RWPE2 (cell line): Measurements from ENCODE around the gene PTK6.
A peak's percentile ranks its signal among the peaks of the same experiment; 100 is the strongest.
"Not testable (repeated sequence)": the region's sequence is repeated elsewhere in the genome, so short reads cannot be mapped to it uniquely, and the experiment has no call there.

Experiments
- ATAC-seq: fragments of 200-7000 bp; cut with Tn5 transposase; 3 replicates; pipeline ENCODE4 v1.9.1; 2021; ENCODE audit warnings: low read depth
- DNase-seq: peaks from one replicate; pipeline ENCODE4 v3.0.0-alpha.2; 2020; ENCODE audit warnings: low spot score
- H3K27ac ChIP-seq: fragments of 450-650 bp; 2 replicates; pipeline ENCODE4 v1.5.1; 2017; ENCODE audit warnings: mild to moderate bottlenecking; ENCODE audit not compliant: poor library complexity, severe bottlenecking
- H3K27me3 ChIP-seq: fragments of 250-450 bp; sonication (Bioruptor Pico); 2 replicates; pipeline ENCODE4 v1.5.1; 2021; ENCODE audit warnings: mild to moderate bottlenecking, moderate library complexity; ENCODE audit not compliant: insufficient read depth, poor library complexity, severe bottlenecking
- H3K36me3 ChIP-seq: fragments of 250-450 bp; sonication (Bioruptor Pico); 2 replicates; pipeline ENCODE4 v1.5.1; 2020; ENCODE audit warnings: low read depth, mild to moderate bottlenecking, moderate library complexity
- H3K4me1 ChIP-seq: fragments of 250-450 bp; sonication (Bioruptor Pico); 2 replicates; pipeline ENCODE4 v1.5.1; 2021; ENCODE audit warnings: mild to moderate bottlenecking, moderate library complexity; ENCODE audit not compliant: insufficient read depth, poor library complexity, severe bottlenecking
- H3K4me3 ChIP-seq: fragments of 250-450 bp; sonication (Bioruptor Pico); 2 replicates; pipeline ENCODE4 v1.5.1; 2021; ENCODE audit warnings: mild to moderate bottlenecking, moderate library complexity; ENCODE audit not compliant: severe bottlenecking
- H3K9me3 ChIP-seq: fragments of 250-450 bp; sonication (Bioruptor Pico); 2 replicates; pipeline ENCODE4 v1.5.1; 2021; ENCODE audit warnings: mild to moderate bottlenecking, moderate library complexity; ENCODE audit not compliant: severe bottlenecking
- TF ChIP-seq, protein P1 (sequence below): fragments of 450-650 bp; IDR thresholded peaks from one replicate; pipeline ENCODE4 v1.5.1; 2017; ENCODE audit warnings: mild to moderate bottlenecking, moderate library complexity; ENCODE audit not compliant: poor library complexity, severe bottlenecking

The PTK6 gene

DNA sequence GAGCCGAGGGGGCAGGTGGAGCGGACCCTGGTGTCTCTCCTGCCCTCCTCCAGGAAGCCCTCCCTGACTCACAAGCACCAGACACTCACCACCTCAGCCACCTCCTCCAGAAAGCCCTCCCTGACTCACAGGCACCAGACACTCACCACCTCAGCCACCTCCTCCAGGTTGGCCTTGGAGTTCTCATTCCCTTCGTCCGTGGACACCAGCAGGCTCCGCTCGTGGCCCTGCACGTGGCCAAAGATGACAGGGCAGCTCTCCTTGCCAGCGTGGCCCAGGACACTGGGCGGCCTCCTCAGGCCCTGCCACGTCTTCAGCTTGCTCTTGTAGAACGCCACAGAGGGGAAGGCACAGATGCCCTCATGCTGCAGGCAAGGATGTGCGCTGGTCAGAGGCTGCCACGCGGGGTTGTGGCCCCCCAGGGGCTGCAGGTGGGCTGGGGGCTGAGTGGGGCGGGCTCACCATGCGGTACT, 23.2 kb upstream of the PTK6 start:
- DNase-seq, result no peak
- peaks cover 38% of the 10 kb centered on the region for H3K36me3 ChIP-seq
- TF ChIP-seq, protein P1, sequence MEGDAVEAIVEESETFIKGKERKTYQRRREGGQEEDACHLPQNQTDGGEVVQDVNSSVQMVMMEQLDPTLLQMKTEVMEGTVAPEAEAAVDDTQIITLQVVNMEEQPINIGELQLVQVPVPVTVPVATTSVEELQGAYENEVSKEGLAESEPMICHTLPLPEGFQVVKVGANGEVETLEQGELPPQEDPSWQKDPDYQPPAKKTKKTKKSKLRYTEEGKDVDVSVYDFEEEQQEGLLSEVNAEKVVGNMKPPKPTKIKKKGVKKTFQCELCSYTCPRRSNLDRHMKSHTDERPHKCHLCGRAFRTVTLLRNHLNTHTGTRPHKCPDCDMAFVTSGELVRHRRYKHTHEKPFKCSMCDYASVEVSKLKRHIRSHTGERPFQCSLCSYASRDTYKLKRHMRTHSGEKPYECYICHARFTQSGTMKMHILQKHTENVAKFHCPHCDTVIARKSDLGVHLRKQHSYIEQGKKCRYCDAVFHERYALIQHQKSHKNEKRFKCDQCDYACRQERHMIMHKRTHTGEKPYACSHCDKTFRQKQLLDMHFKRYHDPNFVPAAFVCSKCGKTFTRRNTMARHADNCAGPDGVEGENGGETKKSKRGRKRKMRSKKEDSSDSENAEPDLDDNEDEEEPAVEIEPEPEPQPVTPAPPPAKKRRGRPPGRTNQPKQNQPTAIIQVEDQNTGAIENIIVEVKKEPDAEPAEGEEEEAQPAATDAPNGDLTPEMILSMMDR, result no peak
- no peaks in the 10 kb centered on the region for H3K4me1 ChIP-seq
- H3K9me3 ChIP-seq, result no peaks in the 10 kb centered on the region
- no peak overlapping the region for H3K4me3 ChIP-seq
- no peak for ATAC-seq
- no peak overlapping the region for H3K27ac ChIP-seq
- H3K27me3 ChIP-seq, result no peaks in the 10 kb centered on the region

DNA sequence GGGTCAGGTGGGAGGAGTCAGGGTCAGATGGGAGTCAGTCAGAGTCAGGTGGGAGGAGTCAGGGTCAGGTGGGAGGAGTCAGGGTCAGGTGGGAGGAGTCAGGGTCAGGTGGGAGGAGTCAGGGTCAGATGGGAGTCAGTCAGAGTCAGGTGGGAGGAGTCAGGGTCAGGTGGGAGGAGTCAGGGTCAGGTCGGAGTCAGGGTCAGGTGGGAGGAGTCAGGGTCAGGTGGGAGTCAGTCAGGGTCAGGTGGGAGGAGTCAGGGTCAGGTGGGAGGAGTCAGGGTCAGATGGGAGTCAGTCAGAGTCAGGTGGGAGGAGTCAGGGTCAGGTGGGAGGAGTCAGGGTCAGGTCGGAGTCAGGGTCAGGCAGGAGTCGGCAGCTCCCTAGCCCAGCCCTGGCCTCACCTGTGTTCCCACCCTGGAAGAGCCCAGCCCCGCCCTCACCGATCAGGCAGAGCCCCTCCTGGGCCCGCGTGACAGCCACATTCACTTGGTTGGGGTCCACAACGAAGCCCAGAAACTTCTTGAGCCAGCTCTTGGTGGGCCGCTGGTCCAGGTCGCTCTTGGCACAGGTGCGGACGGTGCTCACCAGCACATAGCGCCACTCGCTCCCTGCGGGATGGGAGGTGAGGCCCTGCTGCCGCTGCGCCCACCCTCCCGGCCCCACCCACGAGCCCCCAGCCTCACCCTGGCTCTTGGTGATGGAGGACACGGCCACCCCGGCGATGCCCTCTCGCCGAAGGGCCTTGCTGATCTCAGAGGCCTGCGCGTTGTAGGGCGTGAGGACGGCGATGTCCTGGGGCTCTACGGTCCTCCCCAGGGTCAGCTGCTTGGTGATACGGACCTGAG, 22.5 kb upstream of the PTK6 start:
- H3K36me3 ChIP-seq, result peaks cover 38% of the 10 kb centered on the region
- H3K9me3 ChIP-seq, H3K27me3 ChIP-seq, H3K27ac ChIP-seq, ATAC-seq, H3K4me3 ChIP-seq, H3K4me1 ChIP-seq: not testable (repeated sequence)
- DNase-seq, result peak; percentile 86

DNA sequence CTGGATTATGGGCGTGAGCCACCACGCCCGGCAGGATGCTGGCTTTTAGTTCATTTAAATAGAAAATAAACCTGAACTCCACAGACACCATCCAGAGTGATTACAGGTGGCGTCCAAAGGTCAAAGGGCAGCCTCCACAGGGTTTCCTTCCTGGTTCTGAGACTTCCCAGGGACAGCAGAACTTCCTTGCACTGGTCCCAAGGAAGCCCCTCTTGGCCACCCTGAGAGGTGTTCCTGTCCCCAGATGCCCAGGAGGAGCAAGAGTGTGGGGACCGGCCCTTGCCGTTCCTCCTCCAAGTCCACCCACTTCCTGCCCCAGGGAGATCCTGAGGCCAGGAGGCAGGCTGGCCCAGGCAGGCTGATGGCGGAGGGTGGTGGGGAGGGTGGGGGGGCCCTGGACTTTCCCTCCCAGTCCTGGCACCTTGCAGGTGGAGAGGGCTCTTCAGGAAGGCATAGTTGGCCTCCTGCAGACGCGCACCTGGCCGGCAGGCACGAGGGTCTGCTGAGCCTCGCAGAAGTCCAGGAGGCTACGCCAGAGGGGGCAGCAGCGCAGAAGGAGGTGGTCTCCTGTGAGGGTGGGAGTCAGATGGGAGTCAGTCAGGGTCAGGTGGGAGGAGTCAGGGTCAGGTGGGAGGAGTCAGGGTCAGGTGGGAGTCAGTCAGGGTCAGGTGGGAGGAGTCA, 21.8 kb upstream of the PTK6 start:
- no peaks in the 10 kb centered on the region for H3K9me3 ChIP-seq
- peaks cover 37% of the 10 kb centered on the region for H3K36me3 ChIP-seq
- no peaks in the 10 kb centered on the region for H3K27me3 ChIP-seq
- TF ChIP-seq, protein P1, result no peak
- no peaks in the 10 kb centered on the region for H3K4me1 ChIP-seq
- ATAC-seq (no peak), DNase-seq (no peak)
- H3K4me3 ChIP-seq, result no peak overlapping the region
- no peak overlapping the region for H3K27ac ChIP-seq

DNA sequence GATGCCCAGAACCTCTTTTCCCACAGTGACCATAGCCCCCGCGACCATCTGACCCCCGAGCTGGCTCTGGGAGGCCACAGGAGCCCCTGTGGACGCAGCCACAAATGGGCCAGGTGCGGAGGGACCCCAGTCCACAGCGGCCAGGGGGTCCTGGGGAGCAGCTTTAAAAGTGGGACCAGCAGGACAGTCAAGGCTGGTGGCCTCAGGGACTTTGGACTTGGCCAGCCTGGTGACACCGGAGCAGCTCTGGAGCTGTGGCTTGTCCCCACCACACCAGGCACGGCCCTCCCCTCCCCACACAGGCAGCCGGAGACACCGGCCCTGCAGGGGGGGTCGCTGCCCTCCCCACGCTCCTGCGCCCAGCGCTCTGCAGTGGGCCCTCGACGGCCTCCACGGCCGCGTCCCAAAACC, 20.3 kb upstream of the PTK6 start:
- no peaks in the 10 kb centered on the region for H3K9me3 ChIP-seq
- TF ChIP-seq, protein P1, result no peak
- no peaks in the 10 kb centered on the region for H3K27me3 ChIP-seq
- ATAC-seq (no peak), DNase-seq (peak; percentile 83)
- no peak overlapping the region for H3K4me3 ChIP-seq
- H3K36me3 ChIP-seq, result peaks cover 31% of the 10 kb centered on the region
- H3K4me1 ChIP-seq, result peaks cover 7% of the 10 kb centered on the region
- H3K27ac ChIP-seq, result no peak overlapping the region

DNA sequence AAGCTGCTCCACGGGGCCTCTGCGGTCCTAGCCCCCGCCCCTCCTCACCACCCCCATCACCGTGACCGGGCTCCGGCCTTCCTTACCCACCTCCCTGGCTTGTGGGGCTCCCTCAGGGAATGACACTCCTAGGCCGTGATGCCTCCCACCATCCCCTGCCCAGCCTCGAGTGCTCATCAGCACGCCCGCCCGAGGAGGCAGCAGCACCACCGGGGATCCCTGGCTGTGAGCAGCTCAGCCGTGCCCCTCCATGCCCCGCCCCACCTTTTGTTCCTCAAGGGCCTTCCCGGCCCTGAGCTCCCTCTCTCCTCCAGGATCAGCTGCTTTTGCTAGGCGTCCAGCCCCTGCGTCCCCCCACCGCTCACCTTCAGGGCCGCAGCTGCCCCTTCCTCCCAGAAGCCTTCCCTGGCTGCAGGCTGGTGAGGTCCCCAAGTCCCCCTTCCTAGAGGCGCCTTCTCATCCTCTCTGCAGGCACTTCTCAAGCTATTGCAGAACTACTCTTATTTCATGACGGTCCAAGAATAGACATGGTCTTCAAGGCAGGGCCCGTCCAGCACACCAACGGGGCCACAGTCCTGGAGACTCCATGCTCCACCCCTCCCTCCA, 19.8 kb upstream of the PTK6 start:
- no peaks in the 10 kb centered on the region for H3K9me3 ChIP-seq
- no peak for ATAC-seq
- H3K4me3 ChIP-seq, result no peak overlapping the region
- peaks cover 9% of the 10 kb centered on the region for H3K4me1 ChIP-seq
- TF ChIP-seq, protein P1, result no peak
- DNase-seq, result peak; percentile 89
- H3K27me3 ChIP-seq, result no peaks in the 10 kb centered on the region
- peaks cover 28% of the 10 kb centered on the region for H3K36me3 ChIP-seq
- no peak overlapping the region for H3K27ac ChIP-seq
